ENCODE measurements around the gene SYT7.
"Not testable (repeated sequence)": the region's sequence is repeated elsewhere in the genome, so short reads cannot be mapped to it uniquely, and the experiment has no call there.

Gene SYT7

GRCh38 chr11:61472868-61473267, 108.0 kb downstream of the SYT7 start:
- DNase-seq = no peak

GRCh38 chr11:61472282-61472681, 108.6 kb downstream of the SYT7 start:
- DNase-seq = no peak

GRCh38 chr11:61468002-61468401, 112.9 kb downstream of the SYT7 start:
- DNase-seq = no peak

- not testable (repeated sequence) for DNase-seq
Measured at GRCh38 chr11:61467602-61468001, 113.3 kb downstream of the SYT7 start.

All from activated CD4-positive, alpha-beta T cell treated with anti-CD3 and anti-CD28 coated beads, Interleukin-2, amount 50 U/mL, for 1 hour (primary cell).